Measurements from ENCODE around the gene TRIM27. TPM values are rescaled to one million over a fixed set of nuclear protein-coding genes. Genes with fewer than 3 reads are reported as not detected.
"Not testable (repeated sequence)": the region's sequence is repeated elsewhere in the genome, so short reads cannot be mapped to it uniquely, and the experiment has no call there.

Gene TRIM27
- total and polyA plus RNA-seq, 2 donors (not counting 1 experiment from before 2014, with no cell fraction given), result 42.7 to 43.8 TPM

DNA sequence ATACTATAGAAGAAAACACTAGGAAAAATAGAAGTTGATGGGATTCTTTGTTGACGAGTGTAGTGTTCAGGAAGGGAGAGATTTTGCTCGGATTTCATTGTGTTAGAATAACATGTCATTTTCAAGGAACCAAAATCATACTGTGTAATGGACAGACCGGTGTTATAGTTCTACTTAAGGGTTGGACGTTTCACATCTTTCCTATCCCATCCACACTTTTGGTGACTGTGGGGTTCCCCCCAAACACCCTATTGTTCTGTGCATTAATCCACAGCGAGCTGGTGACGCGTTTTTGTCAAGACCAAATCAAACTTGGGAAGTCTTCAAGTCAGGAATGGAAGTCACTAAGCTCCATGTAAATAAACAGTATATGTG lies 43.3 kb downstream of the TRIM27 start:
- no peak for TF ChIP-seq EZH2 (IDR thresholded peaks at IDR 0.05; ENCODE audit: low read length, missing control alignments)
- H3K79me2 ChIP-seq (ENCODE audit: control insufficient read depth, insufficient read depth, low read length), result no peaks in the 10 kb centered on the region
- H3K27ac ChIP-seq (ENCODE audit: insufficient read depth, low read length), result no peak overlapping the region
- no peaks in the 10 kb centered on the region for H3K9me3 ChIP-seq (ENCODE audit: control insufficient read depth, insufficient read depth, low read depth, low read length)
- DNase-seq (ENCODE audit: low read depth in 2 of 2), result no peak
- peak overlapping the region; percentile 99 for H2AFZ ChIP-seq (ENCODE audit: low read length)
- H3K4me2 ChIP-seq (ENCODE audit: extremely low read depth, insufficient read depth, low read length), result peak overlapping the region; percentile 87
- H3K36me3 ChIP-seq (ENCODE audit: control insufficient read depth, insufficient read depth, low read length), result no peaks in the 10 kb centered on the region
- H3K4me3 ChIP-seq (replicated peaks in 1 of 4; ENCODE audit: control extremely low read depth in 1 of 4, insufficient read depth in 1 of 4, low read depth in 3 of 4, low read length in 4 of 4), result peak overlapping the region; percentile 80 to 100 (median 92)
- no peaks in the 10 kb centered on the region for H4K20me1 ChIP-seq (ENCODE audit: control insufficient read depth, extremely low read depth, insufficient read depth, low read length)
- no peak overlapping the region for H3K9ac ChIP-seq (ENCODE audit: insufficient read depth, low read length)
- H3K27me3 ChIP-seq (ENCODE audit: control insufficient read depth, insufficient read depth, low read length), result no peaks in the 10 kb centered on the region
- H3K4me1 ChIP-seq (ENCODE audit: control insufficient read depth, extremely low read depth, insufficient read depth, low read length), result no peaks in the 10 kb centered on the region

DNA sequence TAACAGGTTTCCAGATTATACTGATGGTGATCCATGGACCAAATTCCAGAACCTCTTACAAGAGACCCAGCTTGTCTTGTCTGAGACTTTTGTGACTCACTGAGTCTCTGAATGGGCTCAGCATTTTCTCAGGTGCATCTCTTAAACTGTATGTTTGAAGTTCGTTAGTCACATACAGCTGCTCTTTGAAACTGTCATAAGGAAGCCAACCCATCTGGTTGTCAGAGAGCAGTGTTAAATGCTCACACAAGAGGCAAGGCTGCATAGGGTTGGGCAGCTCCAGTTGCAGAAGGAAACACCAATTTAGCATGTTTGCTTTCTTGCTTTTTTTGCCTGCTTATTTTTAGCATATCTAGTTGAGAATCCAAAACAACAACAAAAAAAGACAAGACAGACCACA lies 47.1 kb downstream of the TRIM27 start:
- H3K79me2 ChIP-seq (ENCODE audit: control insufficient read depth, insufficient read depth, low read length), result no peaks in the 10 kb centered on the region
- no peak overlapping the region for H3K4me3 ChIP-seq (replicated peaks in 1 of 4; ENCODE audit: control extremely low read depth in 1 of 4, insufficient read depth in 1 of 4, low read depth in 3 of 4, low read length in 4 of 4)
- H3K27ac ChIP-seq (ENCODE audit: insufficient read depth, low read length), result no peak overlapping the region
- no peaks in the 10 kb centered on the region for H3K9me3 ChIP-seq (ENCODE audit: control insufficient read depth, insufficient read depth, low read depth, low read length)
- no peaks in the 10 kb centered on the region for H3K36me3 ChIP-seq (ENCODE audit: control insufficient read depth, insufficient read depth, low read length)
- no peak overlapping the region for H2AFZ ChIP-seq (ENCODE audit: low read length)
- no peak overlapping the region for H3K4me2 ChIP-seq (ENCODE audit: extremely low read depth, insufficient read depth, low read length)
- no peaks in the 10 kb centered on the region for H4K20me1 ChIP-seq (ENCODE audit: control insufficient read depth, extremely low read depth, insufficient read depth, low read length)
- DNase-seq (ENCODE audit: low read depth in 2 of 2), result no peak
- TF ChIP-seq, protein P1, sequence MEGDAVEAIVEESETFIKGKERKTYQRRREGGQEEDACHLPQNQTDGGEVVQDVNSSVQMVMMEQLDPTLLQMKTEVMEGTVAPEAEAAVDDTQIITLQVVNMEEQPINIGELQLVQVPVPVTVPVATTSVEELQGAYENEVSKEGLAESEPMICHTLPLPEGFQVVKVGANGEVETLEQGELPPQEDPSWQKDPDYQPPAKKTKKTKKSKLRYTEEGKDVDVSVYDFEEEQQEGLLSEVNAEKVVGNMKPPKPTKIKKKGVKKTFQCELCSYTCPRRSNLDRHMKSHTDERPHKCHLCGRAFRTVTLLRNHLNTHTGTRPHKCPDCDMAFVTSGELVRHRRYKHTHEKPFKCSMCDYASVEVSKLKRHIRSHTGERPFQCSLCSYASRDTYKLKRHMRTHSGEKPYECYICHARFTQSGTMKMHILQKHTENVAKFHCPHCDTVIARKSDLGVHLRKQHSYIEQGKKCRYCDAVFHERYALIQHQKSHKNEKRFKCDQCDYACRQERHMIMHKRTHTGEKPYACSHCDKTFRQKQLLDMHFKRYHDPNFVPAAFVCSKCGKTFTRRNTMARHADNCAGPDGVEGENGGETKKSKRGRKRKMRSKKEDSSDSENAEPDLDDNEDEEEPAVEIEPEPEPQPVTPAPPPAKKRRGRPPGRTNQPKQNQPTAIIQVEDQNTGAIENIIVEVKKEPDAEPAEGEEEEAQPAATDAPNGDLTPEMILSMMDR (conservative IDR thresholded peaks at IDR 0.05 in 1 of 2, IDR thresholded peaks at IDR 0.05 in 1 of 2; ENCODE audit: low read depth in 1 of 2, low read length in 2 of 2), result no peak
- TF ChIP-seq EZH2 (IDR thresholded peaks at IDR 0.05; ENCODE audit: low read length, missing control alignments), result no peak
- H3K27me3 ChIP-seq (ENCODE audit: control insufficient read depth, insufficient read depth, low read length), result no peaks in the 10 kb centered on the region
- no peaks in the 10 kb centered on the region for H3K4me1 ChIP-seq (ENCODE audit: control insufficient read depth, extremely low read depth, insufficient read depth, low read length)
- H3K9ac ChIP-seq (ENCODE audit: insufficient read depth, low read length), result no peak overlapping the region

DNA sequence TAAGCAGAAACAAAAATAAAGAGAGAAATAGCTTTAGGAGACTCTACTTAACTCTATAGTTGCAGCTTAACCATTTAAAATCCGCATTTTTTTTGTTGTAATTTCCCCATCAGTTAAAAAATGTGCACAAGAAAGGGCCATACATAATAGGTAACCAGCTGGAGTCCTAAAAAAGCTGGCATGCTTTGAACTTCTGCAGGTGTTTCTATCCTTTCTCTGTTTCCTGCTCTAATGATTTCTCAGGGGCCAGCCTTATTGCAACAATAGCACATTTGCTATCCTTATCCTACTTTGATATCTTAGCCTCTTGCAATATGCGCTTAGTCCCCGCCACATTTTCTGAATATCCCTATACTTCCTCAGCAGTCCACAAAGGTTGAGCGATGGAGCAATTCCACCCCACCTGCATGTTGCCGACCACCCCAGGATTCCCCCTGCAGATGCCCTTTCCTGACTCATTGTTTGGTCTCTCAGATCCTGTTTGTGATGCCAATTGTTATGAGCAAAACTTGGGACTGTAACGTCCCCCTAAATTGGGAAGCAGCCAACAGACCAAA lies 48.5 kb downstream of the TRIM27 start:
- H3K9me3 ChIP-seq (ENCODE audit: control insufficient read depth, insufficient read depth, low read depth, low read length), result no peaks in the 10 kb centered on the region
- no peaks in the 10 kb centered on the region for H3K27me3 ChIP-seq (ENCODE audit: control insufficient read depth, insufficient read depth, low read length)
- no peaks in the 10 kb centered on the region for H3K36me3 ChIP-seq (ENCODE audit: control insufficient read depth, insufficient read depth, low read length)
- H3K4me1 ChIP-seq (ENCODE audit: control insufficient read depth, extremely low read depth, insufficient read depth, low read length), result no peaks in the 10 kb centered on the region
- no peaks in the 10 kb centered on the region for H3K79me2 ChIP-seq (ENCODE audit: control insufficient read depth, insufficient read depth, low read length)
- no peaks in the 10 kb centered on the region for H4K20me1 ChIP-seq (ENCODE audit: control insufficient read depth, extremely low read depth, insufficient read depth, low read length)
- DNase-seq (ENCODE audit: low read depth in 2 of 2), result no peak
- no peak overlapping the region for H3K9ac ChIP-seq (ENCODE audit: insufficient read depth, low read length)
- no peak overlapping the region for H3K4me3 ChIP-seq (replicated peaks in 1 of 4; ENCODE audit: control extremely low read depth in 1 of 4, insufficient read depth in 1 of 4, low read depth in 3 of 4, low read length in 4 of 4)
- TF ChIP-seq, protein P1 (conservative IDR thresholded peaks at IDR 0.05 in 1 of 2, IDR thresholded peaks at IDR 0.05 in 1 of 2; ENCODE audit: low read depth in 1 of 2, low read length in 2 of 2), result no peak
- no peak for TF ChIP-seq EZH2 (IDR thresholded peaks at IDR 0.05; ENCODE audit: low read length, missing control alignments)
- no peak overlapping the region for H3K27ac ChIP-seq (ENCODE audit: insufficient read depth, low read length)
- no peak overlapping the region for H2AFZ ChIP-seq (ENCODE audit: low read length)
- H3K4me2 ChIP-seq (ENCODE audit: extremely low read depth, insufficient read depth, low read length), result no peak overlapping the region

DNA sequence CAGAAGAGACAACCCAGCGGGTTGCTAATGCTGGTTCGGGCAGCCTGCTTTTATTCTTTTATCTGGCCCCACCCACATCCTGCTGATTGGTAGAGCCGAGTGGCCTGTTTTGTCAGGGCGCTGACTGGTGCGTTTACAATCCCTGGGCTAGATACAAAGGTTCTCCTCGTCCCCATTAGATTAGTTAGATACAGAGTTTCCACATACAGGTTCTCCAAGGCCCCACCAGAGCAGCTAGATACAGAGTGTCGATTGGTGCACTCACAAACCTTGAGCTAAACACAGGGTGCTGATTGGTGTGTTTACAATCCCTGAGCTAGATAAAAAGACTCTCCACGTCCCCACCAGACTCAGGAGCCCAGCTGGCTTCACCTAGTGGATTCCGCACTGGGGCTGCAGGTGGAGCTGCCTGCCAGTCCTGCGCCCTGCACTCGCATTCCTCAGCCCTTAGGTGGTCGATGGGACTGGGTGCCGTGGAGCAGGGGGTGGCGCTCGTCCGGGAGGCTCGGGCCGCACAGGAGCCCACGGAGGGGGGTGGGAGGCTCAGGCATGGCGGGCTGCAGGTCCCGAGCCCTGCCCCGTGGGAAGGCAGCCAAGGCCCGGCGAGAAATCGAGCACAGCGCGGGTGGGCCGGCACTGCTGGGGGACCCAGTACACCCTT lies 51.5 kb downstream of the TRIM27 start:
- H3K9me3 ChIP-seq (ENCODE audit: control insufficient read depth, insufficient read depth, low read depth, low read length); H3K4me3 ChIP-seq (replicated peaks in 1 of 4; ENCODE audit: control extremely low read depth in 1 of 4, insufficient read depth in 1 of 4, low read depth in 3 of 4, low read length in 4 of 4); H3K79me2 ChIP-seq (ENCODE audit: control insufficient read depth, insufficient read depth, low read length): not testable (repeated sequence)

More for the DNA sequence above, 51.5 kb downstream of the TRIM27 start:
- H3K27me3 ChIP-seq (ENCODE audit: control insufficient read depth, insufficient read depth, low read length); H3K27ac ChIP-seq (ENCODE audit: insufficient read depth, low read length); DNase-seq (ENCODE audit: low read depth in 2 of 2); H3K4me2 ChIP-seq (ENCODE audit: extremely low read depth, insufficient read depth, low read length); H2AFZ ChIP-seq (ENCODE audit: low read length); H3K9ac ChIP-seq (ENCODE audit: insufficient read depth, low read length); H3K4me1 ChIP-seq (ENCODE audit: control insufficient read depth, extremely low read depth, insufficient read depth, low read length); H3K36me3 ChIP-seq (ENCODE audit: control insufficient read depth, insufficient read depth, low read length); H4K20me1 ChIP-seq (ENCODE audit: control insufficient read depth, extremely low read depth, insufficient read depth, low read length): not testable (repeated sequence)
